GM12892 (cell line): ENCODE results near the gene ZNF385C.
A peak's percentile ranks its signal among the peaks of the same experiment; 100 is the strongest.

Experiments used
- POLR2A ChIP-seq: IDR thresholded peaks from 2 replicates; pipeline ENCODE4 v1.6.1; 2011; ENCODE audit warnings: low read depth, low read length, control low read depth
- POLR2AphosphoS5 ChIP-seq: IDR thresholded peaks from 2 replicates; pipeline ENCODE4 v1.6.1; 2011; ENCODE audit warnings: low read depth, low read length, control low read depth

DNA sequence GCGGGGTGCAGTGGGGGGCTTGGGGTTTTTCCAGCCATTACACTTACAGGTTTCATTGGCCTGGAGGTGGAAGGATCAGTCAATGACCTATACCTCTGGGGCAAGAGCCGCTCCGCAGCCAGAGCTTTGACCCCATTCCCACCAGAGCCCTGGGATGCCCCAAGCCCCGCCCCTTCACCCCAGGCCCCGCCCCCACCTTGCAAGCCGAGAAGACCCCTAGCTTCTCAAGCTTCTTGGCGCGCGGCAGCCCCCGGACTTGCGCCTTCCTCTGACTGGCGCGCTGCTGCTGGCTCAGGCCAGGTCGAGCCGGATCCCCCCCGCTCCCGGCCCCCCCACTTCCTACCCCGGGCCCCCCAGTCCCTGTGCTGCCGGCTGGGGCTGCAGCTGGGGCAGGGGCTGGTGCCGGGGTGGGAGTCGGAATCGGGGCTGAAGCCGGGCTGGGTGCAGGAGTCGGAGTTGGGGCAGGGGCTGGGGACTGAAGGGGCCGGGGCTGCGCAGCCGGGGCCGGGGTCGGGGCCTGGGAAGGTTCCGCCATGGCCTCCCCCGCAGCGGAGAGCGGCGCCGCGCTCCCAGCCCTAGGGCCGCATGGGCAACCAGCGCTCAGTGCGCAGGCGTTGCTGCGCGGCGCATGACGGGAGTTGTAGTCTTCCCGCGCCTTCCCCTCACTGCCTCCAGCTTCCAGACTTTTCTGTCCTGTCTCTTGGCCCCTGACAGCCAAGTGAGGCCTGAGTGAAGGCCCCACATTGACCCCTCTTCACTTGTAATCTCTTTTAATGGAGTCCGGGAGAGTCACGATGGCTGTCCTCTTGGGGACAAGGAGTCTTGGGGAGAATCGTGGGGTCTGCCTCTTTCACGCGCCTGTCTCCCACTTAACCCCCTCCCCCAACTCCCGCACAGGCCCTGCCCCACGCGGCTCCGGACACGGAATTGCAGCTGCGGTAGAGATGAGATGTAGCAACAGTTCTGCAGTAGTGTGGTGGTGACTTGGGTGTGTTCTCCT lies 22.8 kb upstream of the ZNF385C start, which contains the start of gene KAT2A:
- TF ChIP-seq POLR2AphosphoS5 (peak; percentile 82), POLR2A (peak; percentile 80; the same call in 1 of the 2 replicates)
